Left ventricle myocardium superior (tissue), 1 donor: ENCODE measurements around the gene ZNF653. TPM values are rescaled to one million over a fixed set of nuclear protein-coding genes. Genes with fewer than 3 reads are reported as not detected.
"Not testable (repeated sequence)": the region's sequence is repeated elsewhere in the genome, so short reads cannot be mapped to it uniquely, and the experiment has no call there.

Source experiments
- ATAC-seq: fragments of 200-7000 bp; cut with Tn5 transposase; one replicate; pipeline ENCODE4 v1.9.1; 2020; ENCODE audit warnings: mild to moderate bottlenecking, moderate library complexity
- DNase-seq: peaks from one replicate; pipeline ENCODE4 v3.0.0-alpha.2; 2020
- intact Hi-C: fragments of 100-400 bp; cut with micrococcal nuclease; formaldehyde crosslinking; loops from one replicate; pipeline ENCODE4 v1.11.0; 2022
- microRNA-seq: library from miRNA; unstranded; fragments of <30 nt; microRNA quantifications from one replicate; pipeline ENCODE4 v1.2.0, GENCODE V29; 2020; ENCODE audit warnings: borderline number of aligned reads
- total RNA-seq: library from RNA; stranded (reverse); fragmentation: NEBNext Ultra II Directional; extraction: Animal tissue kit (Norgen Biotek cat#: 25700); gene quantifications from one replicate; pipeline ENCODE4 v1.2.1, GENCODE V29; 2021
- donor health status: DM: no; HTN: yes; CAD: no; lungs with severe emphysema.

ZNF653 gene
- total RNA-seq, 1 donor from 2014 or later: 3.3 TPM

DNA sequence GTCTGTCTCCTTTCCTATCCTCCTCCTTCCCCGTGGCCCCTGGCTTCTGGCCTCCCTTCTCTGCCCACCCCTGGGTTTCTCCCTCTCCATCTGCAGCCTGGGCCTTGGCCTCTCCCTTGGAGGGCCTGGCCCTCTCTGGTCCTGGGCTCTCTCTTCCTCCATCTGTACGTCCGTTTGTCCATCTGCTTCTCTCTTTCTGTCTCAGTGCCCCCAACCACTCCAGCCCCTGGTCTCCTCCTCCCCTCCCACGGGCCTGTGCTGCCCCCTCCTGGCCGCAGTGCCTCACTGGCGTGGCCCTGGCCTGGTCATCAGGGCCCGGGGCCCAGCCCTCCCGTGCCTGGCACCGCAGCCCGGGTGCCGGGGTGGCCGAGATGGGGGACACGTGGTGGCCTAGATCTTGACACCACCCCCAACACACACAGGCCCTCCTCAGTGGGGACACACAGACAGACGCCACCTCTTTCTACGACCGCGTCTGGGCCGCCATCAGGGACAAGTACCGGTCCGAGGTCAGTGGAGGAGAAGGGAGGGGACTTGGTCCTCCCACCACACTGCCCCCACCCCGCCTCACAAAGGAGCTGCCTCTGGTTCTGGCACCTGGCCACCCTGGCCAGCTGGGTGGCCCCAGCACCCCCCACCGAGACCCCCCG, 58.9 kb downstream of the ZNF653 start:
- peak; percentile 72 for DNase-seq
- intact Hi-C loops: no loop called here
- ATAC-seq: peak; percentile 73

DNA sequence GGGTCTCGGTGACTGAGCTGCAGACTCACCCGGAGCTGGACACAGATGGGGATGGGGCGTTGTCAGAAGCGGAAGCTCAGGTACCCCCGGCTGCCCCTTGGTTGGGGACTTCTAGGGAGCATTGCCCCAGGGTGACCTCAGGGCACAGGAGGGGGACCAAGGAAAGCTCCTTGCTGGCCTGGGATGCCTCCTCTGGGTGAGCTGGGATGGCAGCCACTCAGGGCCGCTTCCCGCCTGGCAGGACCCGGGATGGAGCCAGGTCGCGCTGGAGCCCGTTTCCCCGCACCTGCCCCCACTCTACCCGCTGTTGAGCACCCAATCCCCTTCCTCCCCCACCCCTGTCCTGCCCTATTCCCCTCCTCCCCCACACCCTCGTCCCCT, 59.4 kb downstream of the ZNF653 start:
- DNase-seq: no peak
- no peak for ATAC-seq
- intact Hi-C loops: no loop called here

DNA sequence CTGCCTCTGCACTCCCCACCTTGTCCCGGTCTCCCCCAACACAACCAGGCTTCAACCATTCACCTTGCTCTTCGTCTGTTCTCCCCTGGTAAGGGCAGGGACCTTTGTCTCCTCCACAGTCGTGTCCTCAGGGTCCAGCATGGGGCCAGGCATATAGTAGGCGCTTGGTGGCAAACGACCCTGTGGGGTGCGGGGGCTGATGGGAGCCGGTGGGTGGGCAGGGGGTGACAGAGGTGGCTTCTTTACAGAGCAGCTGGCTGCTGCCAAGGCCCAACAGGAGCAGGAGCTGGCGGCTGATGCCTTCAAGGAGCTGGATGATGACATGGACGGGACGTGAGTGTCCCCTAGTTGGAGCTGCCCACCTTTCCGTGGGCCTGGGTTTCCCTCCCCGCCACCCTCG, 60.5 kb downstream of the ZNF653 start:
- ATAC-seq (no peak), DNase-seq (no peak)
- intact Hi-C loops: no loop called here

DNA sequence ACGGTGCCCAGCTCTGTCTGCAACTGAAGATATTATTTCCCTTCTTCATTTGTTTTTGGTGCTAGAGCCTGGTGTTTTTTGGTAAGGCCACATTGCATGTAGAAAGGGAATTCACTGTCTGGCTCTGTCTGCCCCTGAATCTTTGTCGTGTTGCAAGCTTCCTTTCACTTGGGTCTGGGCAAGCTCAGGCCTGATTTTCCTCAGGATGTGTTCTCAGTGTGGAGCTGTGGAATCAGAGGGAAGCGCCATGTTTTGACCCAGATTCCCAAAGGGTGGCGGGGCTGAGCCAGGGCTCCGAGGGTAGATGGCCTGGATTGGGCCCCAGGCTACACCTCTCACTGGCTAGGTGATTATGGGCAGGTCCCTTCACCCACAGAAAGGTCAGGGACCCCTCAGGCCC, 61.6 kb downstream of the ZNF653 start:
- intact Hi-C loops: no loop called here
- no peak for DNase-seq
- ATAC-seq: no peak

GRCh38 chr19:11437955-11438354, 67.7 kb downstream of the ZNF653 start:
- ATAC-seq (no peak), DNase-seq (no peak)
- intact Hi-C loops: no loop called here

- intact Hi-C loops: no loop called here
- ATAC-seq (no peak), DNase-seq (no peak)
These were observed 69.8 kb downstream of the ZNF653 start for GRCh38 chr19:11435833-11436313.

GRCh38 chr19:11435057-11435832, 70.4 kb downstream of the ZNF653 start, which contains the start of the genes ODAD3 and PRKCSH:
Gene ODAD3, minus strand, starts transcription at chr19:11435121. Its CDS starts 105 bp downstream, at chr19:11435016.
Gene PRKCSH, plus strand, starts transcription at chr19:11435635. Its CDS starts 483 bp downstream, at chr19:11436118.
- intact Hi-C loops: no loop called here
- peak; percentile 97 for ATAC-seq
- DNase-seq: peak; percentile 98

DNA sequence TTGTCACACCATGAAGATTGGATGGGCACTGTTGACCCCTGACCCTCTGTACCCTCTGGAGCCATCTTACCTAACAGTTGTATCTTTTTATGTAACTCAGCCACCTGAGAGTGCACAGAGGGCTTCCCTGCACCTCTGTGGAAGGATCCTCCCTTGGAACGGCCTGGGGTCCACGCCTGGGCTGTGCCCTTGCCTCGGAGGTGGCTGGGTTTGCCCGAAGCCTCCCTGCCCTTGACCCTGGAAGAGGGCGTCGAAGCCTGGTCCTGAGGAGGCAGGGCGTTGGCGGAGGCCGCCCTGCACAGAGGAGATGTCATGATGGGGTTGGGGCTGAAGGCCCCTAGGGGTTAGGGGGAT, 71.0 kb downstream of the ZNF653 start:
- ATAC-seq: no peak
- no peak for DNase-seq
- intact Hi-C loops: no loop called here

GRCh38 chr19:11433526-11433925, 72.1 kb downstream of the ZNF653 start:
- DNase-seq, intact Hi-C loops, ATAC-seq: not testable (repeated sequence)

Small RNAs within 50 kb of the gene (microRNA-seq; reads per million reads assigned to microRNA genes)
- gene MIR7974: not detected

Other genes with a start within 250 kb of the ZNF653 start
- gene DOCK6, start 243.3 kb downstream of the ZNF653 start, total RNA-seq: 39.6 TPM
- gene TSPAN16, start 209.7 kb downstream of the ZNF653 start, total RNA-seq: not detected
- gene RAB3D, start 166.2 kb downstream of the ZNF653 start, total RNA-seq: 8.1 TPM
- 89.8 TPM for gene TMEM205, start 159.6 kb downstream of the ZNF653 start, total RNA-seq
- gene CCDC159, start 159.3 kb downstream of the ZNF653 start, total RNA-seq: 20.9 TPM
- gene PLPPR2, start 150.4 kb downstream of the ZNF653 start, total RNA-seq: 17.7 TPM
- 2.0 TPM for gene SWSAP1, start 131.2 kb downstream of the ZNF653 start, total RNA-seq
- 7.6 TPM for gene EPOR, start 121.5 kb downstream of the ZNF653 start, total RNA-seq
- gene RGL3, start 86.5 kb downstream of the ZNF653 start, total RNA-seq: 6.4 TPM
- gene ODAD3, start 70.7 kb downstream of the ZNF653 start, total RNA-seq: 0.42 TPM
- gene PRKCSH, start 70.2 kb downstream of the ZNF653 start, total RNA-seq: 139 TPM
- 0.84 TPM for gene ELAVL3, start 24.8 kb downstream of the ZNF653 start, total RNA-seq
- 180 TPM for gene ECSIT, start 23.3 kb upstream of the ZNF653 start, total RNA-seq
- gene CNN1, start 33.0 kb upstream of the ZNF653 start, total RNA-seq: 81.7 TPM
- gene ELOF1, start 53.4 kb upstream of the ZNF653 start, total RNA-seq: 36.0 TPM
- gene ACP5, start 71.8 kb upstream of the ZNF653 start, total RNA-seq: 2.5 TPM
- gene ZNF627, start 91.6 kb upstream of the ZNF653 start, total RNA-seq: 5.2 TPM
- 3.1 TPM for gene ZNF823, start 233.1 kb upstream of the ZNF653 start, total RNA-seq